GM18907 (cell line): ENCODE data around the gene ADGRG3.

Source experiments
- ATAC-seq: cut with Tn5 transposase; IDR thresholded peaks from one replicate; pipeline ENCODE4 v1.9.1; 2021; ENCODE audit warnings: mild to moderate bottlenecking, moderate library complexity; ENCODE audit not compliant: unreplicated experiment

ADGRG3 gene

DNA sequence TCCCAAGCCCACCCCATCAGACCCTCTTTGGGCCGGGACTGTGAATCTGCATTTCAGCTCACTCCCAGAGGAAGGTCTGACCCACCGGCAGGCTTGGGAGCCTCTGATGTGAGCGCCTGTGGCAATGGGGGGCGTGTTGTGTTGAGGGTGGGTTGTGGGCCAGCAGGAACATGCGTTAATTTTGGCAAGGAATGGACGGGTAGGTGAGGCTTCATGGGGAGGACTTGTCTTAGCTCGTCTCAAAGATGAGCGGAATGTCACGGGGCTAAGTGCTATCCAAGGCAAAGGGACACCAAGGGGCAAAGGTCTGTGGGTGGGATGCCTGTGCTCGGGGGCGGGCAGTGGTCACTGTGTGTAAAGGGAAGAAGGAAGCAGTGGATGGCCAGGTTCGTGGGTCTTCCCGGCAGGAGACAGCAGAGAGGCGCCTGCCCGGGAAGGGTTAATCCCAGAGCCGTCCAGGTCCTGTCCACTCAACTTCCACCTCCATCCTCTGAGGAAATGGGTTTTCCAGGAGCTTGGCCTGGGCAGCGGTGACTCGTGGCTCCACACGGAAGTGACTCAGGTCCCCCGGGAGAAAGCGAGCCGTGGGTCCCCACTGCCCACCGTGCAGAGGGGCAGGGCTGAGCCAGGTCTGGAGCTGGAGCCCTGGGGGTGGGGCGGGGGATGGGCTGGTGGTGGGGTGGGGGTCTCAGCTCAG, 22.3 kb upstream of the ADGRG3 start:
- no peak for ATAC-seq

DNA sequence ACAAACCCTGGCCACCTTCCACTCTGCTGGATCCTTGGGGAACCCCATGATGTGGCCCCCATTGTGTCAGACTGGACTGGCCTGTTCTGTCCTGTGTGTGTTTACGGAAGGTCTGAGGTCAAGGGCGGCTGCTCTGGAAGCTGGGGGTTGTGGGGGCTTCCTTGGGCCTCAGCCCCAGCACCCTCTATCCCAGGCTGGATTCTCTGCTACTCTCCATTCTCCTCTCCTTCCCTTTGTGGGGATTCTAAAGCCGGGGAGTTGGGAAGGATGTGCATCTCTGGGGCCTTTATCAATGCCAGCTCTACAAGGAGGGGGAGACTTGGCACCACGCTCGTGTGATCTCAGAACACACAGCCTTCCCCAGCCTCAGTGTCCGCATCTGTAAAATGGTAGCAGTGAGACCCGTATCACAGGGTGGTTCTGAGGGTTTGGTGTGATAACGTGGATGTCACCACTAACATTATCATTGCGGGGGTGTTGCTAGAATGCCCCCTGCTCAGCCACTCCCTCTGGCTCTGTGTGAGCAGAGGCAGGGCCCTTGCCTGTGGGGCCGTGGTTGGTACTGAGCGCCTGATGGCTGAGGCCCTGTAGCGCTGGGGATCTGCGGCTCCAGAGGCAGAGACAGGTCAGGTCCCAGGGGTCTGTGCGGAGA, 21.6 kb upstream of the ADGRG3 start:
- no peak for ATAC-seq

DNA sequence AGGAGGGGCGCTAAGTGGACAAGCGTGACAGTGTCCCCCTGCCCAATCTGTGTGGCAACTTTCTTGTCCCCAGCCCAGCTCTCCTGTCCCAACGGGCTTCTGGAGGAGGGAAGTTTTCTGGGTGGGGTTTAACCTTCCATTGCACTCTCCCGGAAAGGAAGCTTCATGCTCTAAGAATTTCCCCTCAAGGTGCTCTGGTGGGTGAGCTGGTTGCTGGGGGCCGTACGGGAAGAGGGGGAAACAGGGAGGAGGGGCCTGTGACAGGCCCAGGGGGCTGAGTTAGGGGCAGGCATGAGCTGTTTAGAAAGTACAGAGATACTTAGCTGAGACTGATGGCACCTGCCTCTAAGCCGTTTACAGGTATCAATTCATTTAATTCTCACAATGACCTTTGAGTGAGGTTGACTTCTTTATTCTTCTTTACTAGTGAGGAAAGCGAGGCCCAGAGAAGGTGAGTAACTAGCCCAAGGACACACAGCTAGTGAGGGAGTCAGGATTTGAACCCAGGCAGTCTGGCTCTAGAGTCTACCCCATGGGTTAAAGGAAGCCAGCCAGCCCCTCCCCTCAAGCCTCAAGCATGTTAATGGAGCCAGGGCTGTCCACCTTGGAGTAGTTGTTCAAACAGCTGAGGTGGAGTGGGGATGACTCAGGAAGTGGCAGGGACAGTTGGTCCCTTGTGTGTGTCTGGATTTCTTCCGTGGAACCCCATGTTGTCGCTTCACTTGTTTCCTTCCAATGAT, 20.8 kb upstream of the ADGRG3 start:
- no peak for ATAC-seq

DNA sequence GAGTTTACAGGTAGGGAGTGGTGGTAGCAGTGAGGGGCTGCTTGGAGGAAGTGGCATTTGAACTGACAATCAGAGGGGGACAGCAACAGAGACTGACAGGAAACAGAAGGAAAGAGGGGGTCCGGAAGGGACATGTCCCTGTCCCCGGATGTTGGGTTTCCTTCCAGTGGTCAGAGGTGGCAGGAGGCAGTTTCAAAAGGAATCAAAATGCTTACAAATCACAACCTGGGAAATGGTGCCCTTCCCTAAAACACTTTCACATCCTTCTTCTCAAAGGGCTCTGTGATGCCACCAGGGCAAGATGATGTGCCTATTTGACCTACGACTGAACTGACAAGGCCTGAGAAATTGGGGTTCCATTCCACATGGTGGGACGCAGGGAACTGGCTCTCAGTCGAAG, 20.0 kb upstream of the ADGRG3 start:
- no peak for ATAC-seq

DNA sequence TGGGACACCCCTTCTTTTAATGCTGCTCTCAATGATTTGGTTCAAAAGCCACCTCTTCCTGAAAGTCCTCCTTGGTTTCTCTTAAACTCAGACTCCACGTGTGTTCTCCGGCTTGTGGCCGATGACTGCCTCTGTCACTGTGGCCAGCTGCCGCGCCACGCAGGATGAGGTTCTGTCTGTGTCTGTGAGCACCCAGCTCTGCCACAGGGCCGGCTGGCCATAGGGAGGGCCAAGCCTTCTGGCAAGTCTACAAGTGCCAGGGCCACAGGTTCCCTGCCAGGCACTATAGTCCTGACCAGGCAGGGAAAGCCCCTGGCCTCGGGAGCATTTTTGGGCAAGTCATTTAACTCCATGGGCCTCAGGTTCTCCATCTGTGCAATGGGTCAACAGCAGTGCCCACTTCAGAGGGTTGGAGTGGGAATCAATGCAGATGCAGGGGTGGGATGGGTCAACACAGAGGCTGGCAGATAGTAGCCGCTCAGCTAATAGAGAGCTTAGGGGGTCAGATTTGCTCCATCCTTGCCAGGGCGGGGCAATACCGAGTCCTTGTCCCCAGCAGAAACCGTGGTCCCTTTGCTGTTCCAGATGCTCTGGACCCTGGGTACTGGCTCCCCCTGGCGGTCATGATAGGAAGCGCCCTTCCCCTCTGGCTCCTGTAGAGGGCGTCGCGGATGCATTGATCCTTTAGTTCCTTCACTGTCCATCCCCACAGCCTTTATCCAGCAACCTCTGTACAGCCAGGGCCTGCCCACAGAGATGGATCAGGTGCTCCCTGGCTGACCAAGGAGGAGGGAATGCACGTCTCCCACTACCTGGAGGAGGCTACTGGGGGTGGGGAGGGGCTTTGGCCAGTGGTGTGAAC, 19.3 kb upstream of the ADGRG3 start:
- peak; percentile 61 for ATAC-seq

DNA sequence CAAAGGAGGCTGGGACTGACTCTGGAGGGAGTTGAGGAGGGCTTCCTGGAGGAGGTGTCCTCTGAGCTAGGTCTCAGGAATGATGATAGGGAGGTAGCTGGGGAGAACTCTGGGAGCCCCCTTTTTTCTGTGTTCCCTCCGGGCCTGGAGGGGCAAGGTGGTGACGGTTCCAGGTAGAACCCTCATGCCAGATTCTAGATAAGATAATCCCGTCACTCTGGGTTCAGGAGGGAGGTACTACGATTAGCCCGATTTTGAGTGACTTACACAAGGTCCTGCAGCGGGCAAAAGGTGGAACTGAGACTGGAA, 18.7 kb upstream of the ADGRG3 start:
- ATAC-seq: no peak

DNA sequence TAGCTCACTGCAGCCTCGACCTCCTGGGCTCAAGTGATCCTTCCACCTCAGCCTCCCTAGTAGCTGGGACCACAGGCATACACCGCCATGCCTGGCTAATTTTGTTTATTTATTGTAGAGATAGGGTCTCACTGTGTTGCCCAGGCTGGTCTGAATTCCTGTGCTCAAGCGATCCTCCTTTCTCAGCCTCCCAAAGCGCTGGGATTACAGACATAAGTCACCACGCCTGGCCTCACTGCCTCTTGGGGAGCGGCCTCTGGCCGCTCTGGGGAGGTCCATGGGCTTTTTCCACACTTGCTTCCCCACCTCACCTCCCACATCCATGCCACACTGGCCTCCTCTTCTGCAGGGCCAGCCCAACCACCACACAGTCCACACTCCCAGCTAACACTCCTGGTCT, 18.3 kb upstream of the ADGRG3 start:
- no peak for ATAC-seq

DNA sequence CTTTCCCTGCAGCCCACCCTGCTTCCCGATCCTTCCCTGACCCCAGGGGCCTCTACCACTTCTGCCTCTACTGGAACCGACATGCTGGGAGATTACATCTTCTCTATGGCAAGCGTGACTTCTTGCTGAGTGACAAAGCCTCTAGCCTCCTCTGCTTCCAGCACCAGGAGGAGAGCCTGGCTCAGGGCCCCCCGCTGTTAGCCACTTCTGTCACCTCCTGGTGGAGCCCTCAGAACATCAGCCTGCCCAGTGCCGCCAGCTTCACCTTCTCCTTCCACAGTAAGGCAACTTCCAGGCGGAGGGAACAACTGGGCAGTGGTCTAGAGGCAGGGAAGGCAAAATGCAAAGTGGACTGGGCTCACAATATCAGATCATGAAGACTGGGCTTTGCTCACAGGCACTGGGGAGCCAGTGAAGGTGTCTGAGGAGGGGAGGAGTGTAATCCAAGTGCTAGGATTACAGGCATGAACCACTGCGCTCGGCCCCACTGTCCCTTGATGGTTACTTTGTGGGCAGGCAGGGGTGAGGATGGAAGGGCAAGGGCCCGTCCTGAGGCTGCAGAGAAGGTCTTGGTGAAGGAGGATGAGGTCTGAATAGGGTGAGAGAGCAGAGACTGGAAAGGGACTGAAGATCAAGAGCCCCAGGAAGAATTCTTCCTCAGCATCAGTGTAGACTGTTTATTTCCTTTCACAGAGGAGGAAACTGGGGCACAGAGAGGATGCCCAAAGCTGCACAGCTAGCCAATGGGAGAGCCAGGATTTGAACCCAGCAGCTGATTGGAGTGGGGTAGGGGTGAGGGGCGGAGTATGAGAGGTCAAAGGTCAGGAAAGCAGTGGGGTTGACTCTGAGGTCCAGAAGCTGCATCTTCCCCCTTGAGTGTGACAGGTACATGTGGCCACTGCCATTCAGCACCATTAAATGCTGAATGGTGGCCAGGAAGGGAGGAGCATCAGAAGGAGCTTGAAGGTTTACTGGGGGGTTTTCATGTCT, 16.5 kb upstream of the ADGRG3 start:
- no peak for ATAC-seq

DNA sequence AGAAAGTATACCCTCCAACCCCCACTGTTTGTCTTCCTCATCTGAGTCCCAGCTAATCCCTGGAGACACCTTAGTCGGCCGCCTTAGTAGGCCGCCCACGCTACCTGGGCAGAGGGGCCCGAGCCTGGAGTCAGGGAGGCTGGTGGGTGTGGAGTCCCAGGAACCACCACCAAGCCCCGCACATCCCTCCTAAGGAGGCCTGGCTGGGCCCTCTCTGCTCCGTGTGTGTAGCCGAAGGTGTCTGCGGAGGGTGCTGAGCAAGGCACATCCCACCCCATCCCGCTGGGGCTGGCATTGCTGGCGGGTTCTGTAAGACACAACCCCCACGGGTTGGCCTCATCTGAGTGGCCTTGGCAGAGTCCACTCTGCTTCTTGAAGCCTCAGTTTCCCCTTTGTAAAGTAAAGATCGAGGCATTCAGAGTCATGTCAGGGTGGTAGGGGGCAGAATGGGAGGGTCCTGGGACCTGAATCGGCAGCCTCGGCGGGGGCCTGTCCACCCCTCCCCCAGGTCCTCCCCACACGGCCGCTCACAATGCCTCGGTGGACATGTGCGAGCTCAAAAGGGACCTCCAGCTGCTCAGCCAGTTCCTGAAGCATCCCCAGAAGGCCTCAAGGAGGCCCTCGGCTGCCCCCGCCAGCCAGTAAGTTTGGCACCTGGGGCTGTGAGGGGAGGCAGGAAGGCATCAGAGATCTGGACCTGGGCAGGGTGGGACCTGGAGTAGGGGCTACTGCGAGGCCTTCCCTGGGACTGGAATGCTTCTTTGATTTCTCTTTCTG, 15.2 kb upstream of the ADGRG3 start:
- ATAC-seq: no peak

DNA sequence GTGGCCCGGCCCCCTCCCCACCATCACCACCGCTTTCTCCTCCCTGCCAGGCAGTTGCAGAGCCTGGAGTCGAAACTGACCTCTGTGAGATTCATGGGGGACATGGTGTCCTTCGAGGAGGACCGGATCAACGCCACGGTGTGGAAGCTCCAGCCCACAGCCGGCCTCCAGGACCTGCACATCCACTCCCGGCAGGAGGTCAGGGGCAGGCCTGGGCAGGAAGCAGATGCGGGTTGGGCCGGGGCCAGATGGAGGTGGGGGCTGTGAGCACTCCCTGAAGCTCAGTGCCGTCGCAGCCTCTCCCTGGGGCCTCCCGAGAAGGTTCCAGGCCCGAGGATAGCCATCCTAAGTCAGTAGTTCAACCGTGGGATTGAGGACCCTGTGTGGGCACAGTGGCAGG, 14.2 kb upstream of the ADGRG3 start:
- no peak for ATAC-seq

DNA sequence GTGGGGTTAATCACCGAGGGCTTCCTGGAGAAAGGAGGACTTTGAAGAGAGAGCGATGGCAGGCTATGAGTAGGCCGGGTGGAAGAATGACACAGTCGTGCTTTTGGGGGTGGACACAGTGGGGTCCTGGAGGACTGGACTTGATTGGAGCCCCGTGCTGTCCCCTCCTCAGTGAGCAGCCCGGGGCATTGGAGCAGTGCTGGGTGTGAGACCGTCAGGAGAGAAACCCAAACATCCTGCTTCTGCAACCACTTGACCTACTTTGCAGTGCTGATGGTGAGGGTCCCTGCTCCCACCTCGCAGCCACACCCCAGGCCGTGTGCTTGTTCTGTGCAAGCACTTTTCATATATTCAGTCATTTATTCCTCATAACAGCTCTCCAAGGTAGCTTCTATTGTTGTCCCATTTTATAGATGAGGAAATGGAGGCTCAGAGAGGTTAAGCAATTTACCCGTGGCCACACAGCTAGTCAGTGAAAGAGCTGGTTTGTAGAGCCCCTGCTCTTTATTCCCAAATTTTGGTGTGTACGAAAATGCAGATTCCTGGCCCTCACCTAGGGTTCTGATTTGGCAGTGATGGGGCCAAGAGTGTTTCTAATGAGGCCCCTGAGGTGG, 11.7 kb upstream of the ADGRG3 start:
- ATAC-seq: no peak

DNA sequence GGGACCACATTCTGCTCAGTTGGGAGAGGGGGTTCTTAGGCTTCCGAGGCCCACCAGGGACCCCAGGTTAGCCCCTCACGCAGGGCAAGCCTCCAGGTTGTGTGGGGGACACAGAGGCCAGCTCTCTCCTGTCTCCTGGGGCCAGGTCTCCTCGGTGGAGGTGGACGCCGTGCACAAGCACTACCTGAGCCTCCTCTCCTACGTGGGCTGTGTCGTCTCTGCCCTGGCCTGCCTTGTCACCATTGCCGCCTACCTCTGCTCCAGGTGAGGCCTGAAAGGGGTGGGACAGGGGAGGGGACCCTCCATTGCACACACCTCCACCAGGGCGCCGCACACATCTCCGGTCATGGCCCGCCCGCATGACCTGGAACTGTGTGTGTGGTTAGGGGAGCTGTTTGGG, 10.9 kb upstream of the ADGRG3 start:
- ATAC-seq: no peak

DNA sequence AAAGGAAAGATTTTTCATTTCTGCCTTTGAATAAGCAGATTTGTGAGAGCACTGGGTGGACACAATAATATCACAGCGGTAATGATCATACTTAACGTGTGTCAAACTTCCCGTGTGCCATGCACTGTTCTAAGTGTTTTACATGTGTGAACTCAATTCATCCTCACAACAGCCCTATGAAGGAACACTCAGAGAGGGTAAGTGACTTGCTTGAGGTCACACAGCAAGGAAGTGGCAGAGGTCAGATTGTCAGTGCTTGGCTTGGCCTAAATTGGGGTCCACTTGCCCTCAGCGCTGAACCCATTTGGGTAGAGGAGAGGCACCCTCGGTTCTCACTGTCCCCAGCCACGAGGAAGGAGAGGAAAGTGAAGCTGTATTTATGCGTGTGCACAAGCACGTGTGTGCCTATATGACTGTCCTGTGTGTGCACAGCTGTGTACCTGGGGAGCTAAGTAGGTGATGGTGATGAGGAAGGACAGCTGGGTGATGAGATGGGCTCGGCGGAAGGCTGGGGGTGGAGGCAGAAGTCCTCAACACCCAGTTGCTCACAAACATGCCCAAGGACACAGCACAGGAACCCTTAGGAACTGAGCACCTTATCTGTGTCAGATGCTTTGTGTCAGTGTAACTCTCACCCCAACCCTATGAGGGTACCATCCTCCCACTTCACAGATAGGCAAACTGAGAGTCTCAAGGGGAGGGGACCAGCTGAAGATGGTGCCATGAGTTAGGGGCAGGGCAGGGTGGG, 9.8 kb upstream of the ADGRG3 start:
- ATAC-seq: no peak

DNA sequence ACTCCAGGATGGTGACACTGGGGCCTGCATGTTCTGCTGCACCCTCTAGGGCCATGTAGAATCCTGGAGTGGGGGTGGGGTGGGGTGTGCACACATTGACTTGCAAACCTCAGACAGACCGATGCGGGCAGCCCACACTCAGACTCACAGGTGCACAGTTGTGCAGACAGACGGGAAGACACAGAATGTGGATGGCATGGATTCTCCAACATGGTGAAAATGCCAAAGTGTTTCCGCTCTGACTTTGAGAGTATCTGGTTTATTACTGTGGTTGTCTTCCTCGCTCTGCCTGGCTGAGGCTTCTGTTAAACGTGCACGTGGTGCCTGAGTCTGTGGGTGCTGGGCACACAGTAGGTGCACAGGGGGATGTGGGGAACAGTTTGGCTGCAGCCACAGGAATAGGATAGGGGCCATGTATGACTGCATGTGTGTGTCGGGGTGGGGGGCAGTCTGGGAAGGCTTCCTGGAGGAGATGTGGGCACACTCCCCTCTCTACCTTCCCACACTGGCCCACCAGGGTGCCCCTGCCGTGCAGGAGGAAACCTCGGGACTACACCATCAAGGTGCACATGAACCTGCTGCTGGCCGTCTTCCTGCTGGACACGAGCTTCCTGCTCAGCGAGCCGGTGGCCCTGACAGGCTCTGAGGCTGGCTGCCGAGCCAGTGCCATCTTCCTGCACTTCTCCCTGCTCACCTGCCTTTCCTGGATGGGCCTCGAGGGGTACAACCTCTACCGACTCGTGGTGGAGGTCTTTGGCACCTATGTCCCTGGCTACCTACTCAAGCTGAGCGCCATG, 9.0 kb upstream of the ADGRG3 start:
- ATAC-seq: no peak

DNA sequence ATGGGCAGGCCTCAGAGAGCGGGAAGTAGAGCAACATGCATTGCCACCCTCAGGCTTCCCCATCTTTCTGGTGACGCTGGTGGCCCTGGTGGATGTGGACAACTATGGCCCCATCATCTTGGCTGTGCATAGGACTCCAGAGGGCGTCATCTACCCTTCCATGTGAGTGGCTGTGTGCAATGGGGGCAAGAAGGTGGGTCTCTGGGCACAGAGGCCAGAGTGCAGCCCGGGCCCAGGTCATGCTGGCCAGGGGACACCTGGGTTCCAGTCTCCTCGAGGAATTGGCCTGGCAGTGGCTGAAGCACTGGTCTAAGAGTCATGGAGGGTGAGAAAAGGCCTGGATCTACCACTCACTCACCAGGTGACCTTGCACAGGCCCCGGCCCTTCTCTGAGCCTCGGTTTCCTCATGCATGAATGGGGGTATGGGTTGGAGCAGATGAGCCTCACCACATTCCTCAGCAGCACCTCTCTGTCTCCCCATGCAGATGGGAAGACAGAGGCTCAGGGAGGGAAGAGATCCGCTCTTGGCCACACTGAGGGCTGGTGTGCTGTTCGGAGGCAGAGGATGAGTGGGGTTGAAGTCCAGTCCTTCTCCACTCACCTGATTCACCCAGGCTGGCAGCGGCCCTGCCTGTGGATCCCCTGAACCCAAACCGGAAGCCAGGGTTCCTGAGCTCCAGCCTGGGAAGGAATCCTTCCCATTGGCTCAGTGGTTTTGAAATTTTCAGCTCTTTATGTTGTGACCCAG, 7.2 kb upstream of the ADGRG3 start:
- no peak for ATAC-seq

DNA sequence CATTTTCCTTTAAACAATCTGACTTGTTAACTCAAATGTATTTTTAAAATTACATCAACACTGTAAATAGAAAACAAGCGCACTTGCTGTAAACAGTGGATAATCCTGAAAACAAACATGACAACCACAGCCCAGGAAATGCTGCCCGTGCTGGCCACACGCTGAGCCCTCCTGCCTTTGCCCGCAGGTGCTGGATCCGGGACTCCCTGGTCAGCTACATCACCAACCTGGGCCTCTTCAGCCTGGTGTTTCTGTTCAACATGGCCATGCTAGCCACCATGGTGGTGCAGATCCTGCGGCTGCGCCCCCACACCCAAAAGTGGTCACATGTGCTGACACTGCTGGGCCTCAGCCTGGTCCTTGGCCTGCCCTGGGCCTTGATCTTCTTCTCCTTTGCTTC, 6.6 kb upstream of the ADGRG3 start:
- no peak for ATAC-seq
